Effector CD4-positive, alpha-beta T cell (primary cell): ENCODE data around the gene GALNTL6.
"Not testable (repeated sequence)": the region's sequence is repeated elsewhere in the genome, so short reads cannot be mapped to it uniquely, and the experiment has no call there.

Experiments
- DNase-seq: peaks from one replicate; pipeline ENCODE4 v3.0.0-alpha.2; 2020

The GALNTL6 gene

DNA sequence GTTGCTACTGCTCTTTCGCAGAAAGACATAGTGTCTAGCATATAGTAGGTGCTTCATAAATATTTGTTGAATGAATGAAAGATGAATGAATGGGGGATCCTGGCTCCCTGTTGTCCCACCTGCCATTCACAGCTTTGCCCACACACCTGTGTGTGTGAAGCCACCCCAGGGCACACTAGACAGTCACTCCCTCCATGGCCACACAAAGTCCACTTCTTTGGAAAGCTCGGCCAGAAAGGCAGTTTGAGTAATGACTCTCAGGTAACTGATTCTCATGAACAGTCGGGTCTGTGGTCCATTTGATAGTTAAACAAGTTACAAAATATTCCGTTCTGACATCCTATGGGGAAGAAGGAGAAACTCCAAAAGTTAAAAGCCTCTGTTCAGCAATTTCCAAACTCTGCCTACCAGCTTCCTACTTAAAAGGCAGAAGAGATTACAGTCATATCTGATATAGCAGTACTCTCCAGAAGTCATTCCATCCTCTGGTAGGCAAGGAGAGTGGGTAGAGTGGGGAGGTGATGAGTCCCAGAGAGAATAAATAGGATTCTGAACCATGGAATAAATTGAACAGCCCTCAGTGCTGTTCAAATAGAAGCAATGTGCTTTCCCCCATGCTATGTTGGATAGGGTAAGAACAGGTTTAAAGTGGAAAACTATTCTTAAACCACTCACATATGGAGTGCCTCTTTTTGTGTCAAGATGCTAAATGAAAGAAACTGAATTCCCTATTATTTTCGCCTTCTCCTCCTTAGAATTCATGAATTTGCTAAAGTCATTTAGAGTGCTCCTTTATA, 1150.5 kb downstream of the GALNTL6 start:
- DNase-seq: no peak

DNA sequence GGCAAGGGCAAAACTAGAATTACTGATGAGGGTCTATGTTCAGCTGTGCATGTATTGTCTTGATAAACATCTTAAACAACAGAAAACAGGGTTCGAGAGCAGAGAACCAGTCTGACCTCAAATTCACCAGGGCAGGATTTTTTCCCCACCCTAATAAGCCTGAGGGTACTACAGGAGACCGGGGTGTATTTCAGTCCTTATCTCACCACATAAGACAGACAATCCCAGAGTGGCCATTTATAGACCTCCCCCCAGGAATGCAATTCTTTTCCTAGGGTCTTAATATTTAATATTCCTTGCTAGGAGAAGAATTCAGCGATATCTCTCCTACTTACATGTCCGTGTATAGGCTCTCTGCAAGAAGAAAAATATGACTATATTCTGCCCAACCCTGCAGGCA, 1157.0 kb downstream of the GALNTL6 start:
- DNase-seq: not testable (repeated sequence)

DNA sequence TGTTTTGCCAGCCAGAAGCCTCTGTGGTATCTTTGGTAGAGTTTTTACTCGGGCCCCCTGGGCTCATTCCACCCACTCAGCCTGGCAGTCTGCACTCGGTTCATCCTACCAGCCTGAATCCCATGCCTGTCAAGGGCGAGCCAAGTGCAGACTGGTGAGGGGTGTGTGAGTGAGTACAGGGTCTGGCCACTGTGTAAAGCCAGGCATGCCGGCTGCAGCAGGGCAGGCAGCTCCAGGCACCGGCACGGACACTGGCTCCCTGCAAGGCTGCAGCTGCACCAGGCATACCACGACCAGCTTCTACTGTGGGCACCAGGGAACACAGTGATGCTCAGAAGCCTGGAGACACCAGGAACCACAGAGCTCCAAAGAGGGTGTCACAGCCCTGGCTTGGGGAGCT, 1161.4 kb downstream of the GALNTL6 start:
- DNase-seq: no peak

DNA sequence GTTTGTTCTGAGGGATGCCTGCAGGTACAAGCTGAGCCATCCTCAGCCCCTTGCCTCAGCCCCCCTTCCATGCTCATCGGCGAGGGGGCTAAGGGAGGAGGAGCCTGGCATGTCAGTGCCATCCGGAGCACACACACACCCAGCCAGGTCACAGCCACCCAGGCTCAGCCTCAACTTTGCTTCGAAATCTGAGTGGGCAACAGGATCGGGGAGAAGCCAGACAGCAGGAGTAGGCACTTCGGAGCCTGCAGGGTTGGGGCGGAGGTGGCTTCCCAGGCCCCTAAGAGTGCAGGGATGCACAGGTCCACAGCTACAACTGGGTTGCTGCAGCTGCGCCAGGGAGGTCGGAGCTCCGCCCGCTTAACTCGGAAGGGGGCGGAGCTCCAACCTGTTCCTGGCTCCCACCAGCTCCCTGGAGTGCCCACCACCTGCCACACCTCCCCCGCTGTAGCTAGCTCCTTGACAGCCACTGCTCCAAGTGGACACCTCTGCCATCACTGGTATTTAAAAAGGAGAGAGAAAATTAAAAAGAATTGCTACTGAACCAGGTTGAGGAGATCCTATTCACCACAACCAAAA, 1162.5 kb downstream of the GALNTL6 start:
- no peak for DNase-seq

DNA sequence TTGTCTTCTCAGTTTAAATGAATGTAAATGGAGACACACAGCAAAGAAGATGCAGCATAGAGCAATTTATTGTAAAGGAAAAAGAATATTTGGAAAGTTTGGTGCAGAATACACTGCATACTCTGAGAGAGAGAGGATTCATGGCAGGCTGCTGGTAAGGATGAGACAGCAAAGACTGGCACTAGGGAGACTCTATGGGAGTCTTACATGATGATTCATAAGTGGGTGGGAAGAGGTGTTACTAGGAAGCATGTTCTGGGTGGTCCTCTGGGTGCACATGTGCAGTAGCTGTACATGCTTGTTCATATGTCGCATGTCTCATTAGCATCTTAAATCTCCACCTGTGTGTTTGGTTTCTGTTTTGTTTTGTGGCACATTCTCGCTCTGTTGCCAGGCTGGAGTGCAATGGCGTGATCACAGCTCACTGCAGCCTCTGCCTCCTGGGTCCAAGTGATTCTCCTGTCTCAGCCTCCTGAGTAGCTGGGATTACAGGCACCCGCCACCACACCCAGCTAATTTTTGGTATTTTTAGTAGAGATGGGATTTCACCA, 1164.4 kb downstream of the GALNTL6 start:
- DNase-seq: not testable (repeated sequence)

DNA sequence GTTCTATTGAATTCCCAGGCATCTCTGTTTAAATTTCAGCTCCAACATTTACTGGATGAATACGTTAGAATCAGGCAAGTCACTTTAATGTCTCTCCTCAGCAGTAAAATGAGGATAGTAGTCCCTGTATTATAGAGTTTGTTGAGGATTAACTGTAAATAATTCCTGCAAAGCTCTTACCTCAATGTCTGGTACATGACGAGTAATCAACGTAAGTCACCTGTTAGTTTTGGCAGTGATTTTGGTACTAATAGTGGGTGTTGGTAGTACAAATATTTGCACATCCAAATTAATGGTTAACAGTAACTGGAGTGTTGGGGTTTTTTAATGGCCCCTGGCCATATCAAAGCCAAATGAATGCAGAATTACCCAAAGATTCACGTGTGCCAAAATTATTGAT, 1165.6 kb downstream of the GALNTL6 start:
- no peak for DNase-seq

DNA sequence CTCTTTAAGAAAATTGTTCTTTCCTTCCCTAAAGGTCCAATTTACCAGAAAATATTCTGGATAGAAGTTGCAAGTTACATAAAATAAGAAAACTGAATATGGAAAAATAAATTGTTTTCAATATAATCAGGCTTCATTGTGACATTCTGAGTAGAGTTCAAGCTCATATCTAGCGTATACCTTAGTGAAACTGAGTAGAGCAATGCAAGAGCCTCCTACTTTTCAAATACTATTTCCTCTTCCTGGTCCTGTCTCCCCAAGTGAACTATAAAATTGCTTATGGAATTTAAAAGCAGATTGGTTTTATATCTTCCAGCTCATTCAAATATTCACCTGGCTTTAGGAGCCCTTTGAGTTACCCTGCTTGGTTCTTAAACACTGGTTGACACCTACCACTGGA, 1166.1 kb downstream of the GALNTL6 start:
- no peak for DNase-seq

DNA sequence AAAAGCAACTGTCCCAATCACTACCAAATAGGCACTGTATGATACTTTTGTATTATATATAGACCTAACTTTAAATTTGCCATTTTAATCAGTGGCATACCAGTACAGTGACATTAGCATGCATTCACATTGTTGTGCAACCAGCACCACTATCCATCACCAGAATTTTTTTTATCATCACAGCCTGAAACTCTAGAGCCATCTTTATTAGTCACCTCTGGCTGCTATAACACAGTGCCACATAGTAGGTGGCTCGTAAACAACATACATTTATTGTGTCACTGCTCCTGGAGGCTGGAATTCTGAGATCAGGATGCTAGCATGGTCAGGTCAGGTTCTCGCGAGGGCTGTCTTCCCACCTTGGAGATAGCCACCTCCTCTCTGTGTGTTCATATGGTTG, 1167.0 kb downstream of the GALNTL6 start:
- no peak for DNase-seq

DNA sequence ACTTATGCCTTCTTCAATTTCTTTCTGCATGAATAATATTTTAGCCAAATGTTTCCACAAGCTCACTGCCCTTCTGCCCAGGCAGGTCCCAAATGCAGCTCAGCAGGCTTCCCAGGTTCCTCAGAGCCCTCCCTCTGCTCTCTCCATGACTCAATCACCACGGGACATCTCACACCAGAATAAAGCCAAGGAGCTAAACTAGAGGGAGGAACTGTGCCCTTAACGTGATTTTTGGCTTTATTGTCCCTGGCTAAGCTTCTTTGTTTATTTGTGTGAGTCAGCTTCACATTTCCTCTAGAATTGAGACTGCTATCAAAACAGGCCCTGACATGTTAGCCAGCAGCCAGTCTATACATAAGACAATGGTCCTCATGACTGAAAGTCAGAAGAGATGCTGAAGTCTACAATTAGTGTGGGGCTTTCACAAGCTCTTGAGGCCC, 1169.0 kb downstream of the GALNTL6 start:
- no peak for DNase-seq

DNA sequence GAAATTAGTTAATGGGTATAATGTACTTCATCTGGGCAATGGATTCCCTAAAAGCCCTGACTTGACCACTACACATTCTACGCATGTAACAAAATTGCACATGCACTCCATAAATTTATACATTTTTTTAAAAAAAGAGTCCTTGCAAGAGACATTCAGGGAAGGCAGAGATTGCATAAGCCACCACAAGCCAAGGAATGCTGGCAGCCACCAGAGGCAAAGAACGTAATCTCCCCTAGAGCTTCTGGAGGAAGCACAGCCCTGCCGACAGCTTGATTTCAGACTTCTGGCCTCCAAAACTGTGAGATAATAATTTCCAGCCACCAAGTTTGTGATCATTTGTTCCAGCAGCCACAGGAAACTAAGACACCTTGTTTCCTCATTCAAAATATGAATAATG, 1169.8 kb downstream of the GALNTL6 start:
- no peak for DNase-seq

DNA sequence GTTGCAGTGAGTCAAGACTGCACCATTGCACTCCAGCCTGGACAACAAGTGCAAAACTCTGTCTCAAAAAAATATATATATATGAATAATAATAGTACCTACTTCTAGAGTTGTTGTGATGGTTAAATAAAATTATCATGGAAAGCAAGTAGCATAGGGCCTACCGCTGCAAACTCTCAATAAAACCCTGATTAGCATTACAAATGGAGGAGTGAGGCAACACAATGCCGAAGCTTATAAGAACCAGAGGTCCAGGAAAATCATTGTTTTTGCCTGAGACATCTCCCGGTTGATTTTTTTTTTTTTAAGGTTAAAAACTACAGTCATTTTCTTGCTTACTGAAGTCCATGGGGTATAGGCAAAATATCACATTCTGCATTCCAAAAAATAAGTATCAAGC, 1170.4 kb downstream of the GALNTL6 start:
- no peak for DNase-seq

DNA sequence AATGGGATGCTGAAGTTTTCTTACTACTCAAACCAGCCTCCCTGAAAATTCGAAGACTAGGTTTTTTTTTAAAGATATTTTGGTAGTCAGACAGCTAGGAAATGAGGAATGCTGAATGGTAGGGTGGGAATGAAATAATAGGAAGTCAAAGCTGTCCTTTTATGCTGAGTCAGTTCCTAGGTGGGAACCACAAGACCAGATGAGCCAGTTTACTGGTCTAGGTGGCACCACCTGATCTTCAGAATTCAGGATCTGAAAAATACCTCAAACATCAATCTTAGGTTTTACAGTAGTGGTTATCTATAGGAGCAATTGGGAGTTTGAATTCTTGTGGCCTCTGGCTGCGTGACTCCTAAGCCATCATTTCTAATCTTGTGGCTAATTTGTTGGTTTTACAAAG, 1172.3 kb downstream of the GALNTL6 start:
- no peak for DNase-seq

DNA sequence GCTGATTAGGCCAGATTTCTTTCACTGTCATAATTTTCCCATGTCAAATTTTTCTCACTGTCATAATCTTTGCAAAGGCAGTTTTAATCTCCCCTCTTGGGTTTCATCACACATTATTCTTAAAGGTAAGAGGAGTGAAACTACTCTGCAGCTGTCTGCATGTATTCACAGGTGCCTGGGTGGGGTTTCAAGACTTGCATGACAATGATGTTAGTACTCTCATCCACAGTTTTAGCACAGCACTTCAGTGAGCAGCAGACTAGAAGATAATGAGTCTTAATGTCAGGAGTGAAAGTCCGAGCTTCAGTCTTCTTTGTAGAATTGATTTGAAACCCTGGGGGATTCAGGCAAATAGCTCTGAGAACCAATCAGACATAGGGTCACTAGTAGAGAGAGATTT, 1172.9 kb downstream of the GALNTL6 start:
- no peak for DNase-seq

DNA sequence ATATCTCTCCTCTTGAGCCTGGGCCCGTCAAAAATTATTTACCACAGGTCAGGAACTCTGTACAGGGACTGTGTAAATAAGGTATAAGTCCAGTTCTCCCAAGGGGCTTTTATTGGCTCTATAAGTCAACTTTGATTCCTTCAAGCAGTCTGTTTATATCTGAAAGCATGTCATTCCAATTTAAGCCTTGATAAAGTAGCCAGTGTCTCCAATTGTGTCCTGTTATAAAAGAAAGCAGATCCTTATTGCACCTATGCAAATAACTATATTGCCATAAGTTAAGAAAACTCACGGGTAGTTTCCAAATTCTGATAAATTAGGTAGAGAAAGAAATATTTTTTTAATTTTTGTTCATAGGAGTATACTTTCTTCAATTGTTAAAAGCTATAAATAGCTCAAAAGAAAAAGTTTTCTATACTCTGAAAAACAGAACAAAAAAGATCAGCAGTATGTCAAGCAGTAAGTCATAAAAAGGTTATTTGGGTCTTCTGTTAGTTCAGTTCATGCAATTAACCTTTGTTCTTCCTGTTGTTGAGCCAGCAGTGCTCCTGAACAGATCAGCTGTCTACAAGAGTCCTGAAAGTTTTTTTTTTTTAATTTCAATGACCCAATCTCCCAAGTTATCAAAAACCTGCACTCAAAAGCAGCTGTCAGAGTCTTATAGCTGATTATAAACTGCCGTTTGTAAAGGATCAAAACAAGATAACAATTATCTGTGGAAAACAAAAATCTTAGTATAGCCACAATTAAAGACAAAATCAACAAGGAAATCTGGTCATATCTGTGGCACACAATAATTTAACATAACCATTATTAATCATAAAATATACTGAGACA, 1177.0 kb downstream of the GALNTL6 start:
- DNase-seq: no peak

DNA sequence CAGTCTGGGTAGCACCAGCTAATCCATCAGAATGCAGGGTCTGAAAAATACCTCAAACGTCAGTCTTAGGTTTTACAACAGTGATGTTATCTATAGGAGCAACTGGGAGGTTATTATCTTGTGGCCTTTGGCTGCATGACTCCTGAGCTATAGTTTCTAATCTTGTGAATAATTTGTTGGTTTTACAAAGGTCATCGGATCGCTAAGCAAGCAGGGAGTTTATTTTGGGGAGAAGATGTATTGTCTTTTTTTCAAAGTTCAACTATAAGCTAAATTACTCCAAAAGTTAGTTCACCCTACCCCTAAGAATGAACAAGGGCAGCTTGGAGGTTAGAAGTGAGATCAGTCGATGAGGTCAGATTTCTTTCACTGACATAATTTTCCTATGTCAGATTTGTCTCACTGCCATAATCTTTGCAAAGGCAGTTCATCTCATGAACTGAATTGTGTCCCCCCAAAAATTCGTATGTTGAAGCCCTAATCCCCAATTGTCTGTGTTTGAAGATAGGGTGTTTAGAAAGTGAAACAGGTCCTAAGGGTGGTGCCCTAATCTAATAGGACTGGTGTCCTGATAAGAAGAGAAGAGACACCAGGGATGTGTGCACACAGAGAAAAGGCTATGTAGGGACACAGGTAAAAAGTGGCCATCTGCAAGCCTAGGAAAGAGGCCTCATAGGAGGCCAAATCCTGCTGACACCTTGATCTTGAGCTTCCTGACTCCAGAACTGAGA, 1179.6 kb downstream of the GALNTL6 start:
- no peak for DNase-seq

DNA sequence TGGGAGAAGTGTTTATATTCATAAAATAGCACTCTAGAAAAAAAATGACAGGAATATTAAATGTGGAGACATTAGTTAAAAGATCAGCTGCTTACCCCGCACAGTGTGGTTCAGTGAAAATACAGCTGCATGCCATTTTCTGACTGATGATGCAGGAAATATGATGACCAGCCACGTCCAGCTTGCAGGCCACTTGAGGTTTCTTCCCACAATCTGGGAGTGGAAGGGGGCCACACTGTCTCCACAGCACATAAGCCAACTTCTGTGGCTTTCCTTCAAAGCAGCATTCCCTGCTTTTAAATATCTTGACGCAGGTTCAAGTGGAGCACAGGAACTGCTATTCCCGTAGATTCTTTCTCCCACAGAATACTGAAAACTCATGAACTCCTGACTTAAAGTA, 1182.0 kb downstream of the GALNTL6 start:
- DNase-seq: no peak

DNA sequence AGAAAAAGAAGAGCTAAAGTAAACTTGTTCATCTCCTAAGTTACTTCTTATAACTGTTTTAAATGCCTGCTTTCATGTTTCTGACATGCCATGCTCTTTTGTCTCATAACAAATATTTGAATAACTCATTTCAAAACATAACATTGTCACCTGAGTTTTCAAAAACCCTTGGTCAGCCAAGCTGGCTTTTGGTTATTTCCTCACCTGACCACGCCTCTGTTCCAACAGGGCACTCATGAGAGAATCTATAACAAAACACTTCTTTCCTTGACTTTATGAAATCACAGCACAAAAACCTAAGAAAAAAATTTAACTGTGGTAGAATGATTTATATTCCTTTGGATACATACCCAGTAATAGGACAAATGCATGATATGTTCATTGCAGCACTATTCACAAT, 1182.5 kb downstream of the GALNTL6 start:
- DNase-seq: no peak

DNA sequence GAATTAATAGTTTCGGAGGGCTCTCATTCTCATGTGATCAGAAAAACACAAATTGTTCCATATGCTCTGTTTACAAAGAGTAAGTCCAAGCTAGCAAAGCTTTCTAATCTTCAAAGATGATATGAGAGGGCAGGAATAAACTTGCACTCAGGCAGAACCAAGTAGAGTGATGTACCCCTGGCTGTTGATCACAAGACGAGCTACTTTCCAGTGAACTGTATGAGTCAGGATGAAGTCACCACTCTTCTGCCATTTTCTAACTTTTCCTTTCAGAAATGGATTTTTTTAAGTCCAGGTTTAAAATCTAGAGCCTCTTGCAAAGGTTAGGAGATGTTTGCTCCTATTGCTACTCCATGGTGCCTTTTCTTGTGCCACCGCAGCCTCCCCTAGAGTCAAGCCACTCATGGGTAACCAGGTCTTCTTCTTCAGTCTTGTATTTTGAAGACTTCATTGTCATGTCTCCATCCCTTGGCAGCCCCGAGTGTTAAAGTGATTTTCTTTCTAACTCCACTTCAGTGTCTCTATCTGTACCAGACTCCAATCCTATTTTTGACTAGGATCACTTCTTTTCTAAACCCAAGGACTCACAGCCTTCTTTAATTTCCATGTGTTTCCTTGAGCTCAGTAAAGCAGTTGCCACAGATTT, 1183.5 kb downstream of the GALNTL6 start:
- DNase-seq: no peak

DNA sequence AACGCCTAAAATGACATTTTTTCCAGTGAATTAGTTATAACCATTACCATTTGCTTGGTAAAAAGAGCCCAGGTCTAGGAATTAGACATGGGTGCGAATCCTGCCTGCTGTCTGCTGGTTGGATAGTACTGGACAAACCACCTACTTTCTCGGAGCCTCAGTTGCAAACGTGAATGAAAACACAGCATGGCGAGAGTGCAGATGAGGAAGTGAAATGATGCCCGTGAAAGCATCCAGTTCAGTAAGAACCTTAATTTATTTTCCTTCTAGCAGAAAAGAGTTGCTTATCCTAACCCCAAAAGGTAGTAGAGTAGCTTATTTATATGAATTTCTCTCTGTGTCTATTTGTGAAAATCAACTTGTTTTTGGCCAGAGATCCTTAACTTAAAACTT, 1184.0 kb downstream of the GALNTL6 start:
- no peak for DNase-seq

DNA sequence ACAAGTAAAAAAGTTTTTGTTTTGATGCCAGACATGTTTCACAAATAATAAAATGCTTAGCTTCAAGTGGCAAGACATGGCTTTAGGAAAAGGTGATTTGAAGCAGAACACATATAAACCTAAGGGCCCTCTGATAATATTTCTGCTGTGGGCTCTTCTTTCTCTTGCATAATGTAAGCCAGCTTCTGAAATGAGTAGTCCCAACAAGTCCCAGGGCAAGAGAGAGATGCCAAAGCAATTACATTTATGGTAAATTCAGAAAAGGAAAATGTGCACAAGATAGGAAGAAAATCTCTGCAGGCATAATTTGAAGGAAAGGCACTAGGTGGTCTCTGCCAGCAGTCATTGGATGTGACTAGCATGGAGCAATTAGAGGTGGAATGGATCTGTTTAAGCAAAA, 1184.7 kb downstream of the GALNTL6 start:
- no peak for DNase-seq

DNA sequence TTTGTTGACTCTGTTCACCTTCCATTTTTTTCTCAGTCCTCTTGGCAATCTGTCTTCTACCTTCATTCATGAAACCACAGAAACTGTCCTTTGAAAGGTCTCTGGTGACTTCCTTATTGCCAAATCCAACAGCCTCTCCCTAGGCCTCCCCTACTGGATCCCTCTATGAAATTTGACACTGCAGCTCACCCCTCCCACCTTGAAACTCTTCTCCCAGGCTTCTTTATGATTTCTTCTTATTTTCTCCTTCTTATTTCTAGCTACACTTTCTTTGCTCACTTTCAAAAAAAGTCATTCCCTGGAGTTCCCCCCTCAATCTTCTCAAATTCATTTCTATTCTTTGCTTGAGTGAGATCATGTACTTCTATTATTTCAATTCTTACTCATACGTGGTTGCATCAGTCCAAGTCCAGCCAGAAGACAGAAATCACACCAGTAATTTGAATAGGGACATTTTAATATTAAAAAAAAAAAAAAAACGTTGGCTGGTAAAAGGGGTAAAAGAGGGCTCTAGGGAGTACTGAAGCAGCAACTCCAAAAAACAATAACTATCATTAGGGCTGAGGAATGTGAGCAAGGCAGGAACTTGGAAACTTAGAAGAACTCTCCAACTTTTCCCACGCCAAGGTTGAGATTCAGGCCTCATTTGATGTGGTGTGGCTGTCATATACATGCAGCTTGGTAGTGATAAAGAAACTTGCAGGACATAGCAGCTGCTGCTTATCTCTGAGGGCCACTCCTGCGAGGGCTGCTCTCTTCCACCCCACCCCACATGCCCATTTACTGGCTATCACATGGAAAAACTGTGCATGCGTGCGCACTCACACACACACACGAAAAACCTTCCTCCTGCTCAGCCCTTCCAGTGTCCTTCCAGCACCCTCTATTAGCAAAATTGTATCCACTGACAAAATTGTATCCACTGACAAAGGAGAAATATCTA, 1185.6 kb downstream of the GALNTL6 start:
- DNase-seq: no peak
